Peyer's patch (tissue), 4 donors: ENCODE measurements around the gene SECISBP2L. TPM values are rescaled to one million over a fixed set of nuclear protein-coding genes. Genes with fewer than 3 reads are reported as not detected.

Source experiments
- DNase-seq, 3 donors: peaks; one replicate each; pipeline ENCODE4 v3.0.0-alpha.2; 2017 to 2019
- H3K27ac ChIP-seq, 4 donors: fragments of 200-600 bp; sonication (generic); one replicate each; pipeline ENCODE4 v1.5.1; 2016 to 2019
- H3K27me3 ChIP-seq, 2 donors: fragments of 200-600 bp; sonication (generic); one replicate each; pipeline ENCODE4 v1.5.1; 2019
- H3K36me3 ChIP-seq, 3 donors: fragments of 200-600 bp; sonication (generic); one replicate each; pipeline ENCODE4 v1.5.1; 2016 to 2019
- H3K4me1 ChIP-seq, 4 donors: fragments of 200-600 bp; sonication (generic); one replicate each; pipeline ENCODE4 v1.5.1; 2016 to 2019
- H3K4me3 ChIP-seq, 4 donors: fragments of 200-600 bp; sonication (generic); 1 replicate in 3 of 4; 2 replicates in 1 of 4; pipeline ENCODE4 v1.5.1; 2016 to 2019; ENCODE audit warnings: mild to moderate bottlenecking in 1 of 4
- H3K9me3 ChIP-seq, 4 donors: fragments of 200-600 bp; sonication (generic); one replicate each; pipeline ENCODE4 v1.5.1; 2016 to 2019; ENCODE audit warnings: mild to moderate bottlenecking in 1 of 4
- CTCF ChIP-seq, 6 experiments: fragments of 450-650 bp in 4 of 6; fragments of 200-600 bp in 2 of 6; sonication (generic) in 1 of 6; IDR thresholded peaks; one replicate each; pipeline ENCODE4 v1.5.1; 2017 to 2019; ENCODE audit warnings: antibody characterized with exemption in 6 of 6, mild to moderate bottlenecking in 3 of 6, moderate library complexity in 1 of 6
- POLR2A ChIP-seq, 2 donors: fragments of 450-650 bp; IDR thresholded peaks; one replicate each; pipeline ENCODE4 v1.5.1; 2017; ENCODE audit warnings: antibody characterized with exemption in 2 of 2, mild to moderate bottlenecking in 2 of 2, moderate library complexity in 2 of 2
- total RNA-seq, 4 donors: library from RNA; depleted of rRNA; stranded (reverse); fragments of >200 nt; gene quantifications; one replicate each; pipeline ENCODE4 v1.1.0, GENCODE V29; 2016

Gene SECISBP2L
- total RNA-seq, 4 donors from 2014 or later, result 29.7 to 41.0 (median 34.5) TPM

DNA sequence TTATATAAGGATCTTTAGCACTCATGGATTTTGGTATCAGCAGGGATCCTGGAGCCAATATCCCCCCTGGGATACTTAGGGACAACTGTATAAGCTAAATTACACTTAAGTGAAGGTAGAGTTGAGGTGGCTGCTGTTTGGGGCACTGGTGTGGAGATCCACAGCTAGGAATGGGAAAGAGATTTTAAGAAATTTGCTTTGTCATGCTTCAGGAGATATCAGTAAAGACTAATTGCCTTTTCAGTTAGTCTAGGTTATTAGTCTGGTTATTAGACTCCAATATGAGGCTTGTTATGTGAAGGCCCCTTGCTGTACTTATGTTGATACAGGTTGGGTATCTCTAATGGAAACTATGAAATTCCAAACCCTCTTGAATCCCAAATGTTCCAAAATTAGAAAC, 1.2 kb upstream of the SECISBP2L start:
- Histone ChIP-seq H3K27me3 (no peaks in the 10 kb centered on the region), H3K9me3 (no peaks in the 10 kb centered on the region), H3K36me3 (no peaks in the 10 kb centered on the region), H3K27ac (no peak overlapping the region), H3K4me3 (no peak overlapping the region), H3K4me1 (peaks cover 0 to 20% (median 7%) of the 10 kb centered on the region in 4 donors)
- TF ChIP-seq POLR2A (IDR thresholded peaks at IDR 0.05), result no peak
- DNase-seq, result no peak

DNA sequence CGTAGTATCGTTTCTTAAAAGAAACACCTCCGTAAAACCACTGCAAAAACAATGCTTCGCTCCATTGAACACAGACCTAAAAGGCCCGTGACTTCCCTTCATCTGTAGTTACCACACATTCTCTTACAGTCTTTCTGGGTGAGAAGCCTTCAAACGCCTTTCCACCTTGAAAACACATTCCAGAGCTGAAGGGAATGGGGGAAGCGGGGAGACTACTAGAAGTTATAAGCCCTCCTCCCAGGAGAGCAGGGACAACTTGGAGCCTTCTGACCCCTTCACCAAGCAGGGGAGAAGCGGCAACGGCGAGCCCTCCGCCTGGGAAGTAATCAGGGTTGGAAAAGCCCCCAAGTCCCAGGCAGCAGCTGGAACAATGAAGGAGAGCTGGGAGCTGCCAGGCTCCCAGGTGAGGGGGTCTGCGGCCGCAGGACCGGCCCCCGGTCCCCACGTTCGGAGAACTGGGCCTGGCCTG, 461 bp downstream of the SECISBP2L start:
- peak in 2 of 3 donors; percentile 57 to 59 for DNase-seq
- peak overlapping the region; percentile 82 to 90 (median 84) for H3K27ac ChIP-seq
- H3K36me3 ChIP-seq, result no peaks in the 10 kb centered on the region
- H3K4me1 ChIP-seq, result peaks cover 0 to 33% (median 7%) of the 10 kb centered on the region in 4 donors
- no peak for TF ChIP-seq CTCF (IDR thresholded peaks at IDR 0.05)
- no peak for TF ChIP-seq POLR2A (IDR thresholded peaks at IDR 0.05)
- H3K27me3 ChIP-seq, result no peaks in the 10 kb centered on the region
- H3K9me3 ChIP-seq, result no peaks in the 10 kb centered on the region
- H3K4me3 ChIP-seq, result peak overlapping the region; percentile 78 to 95 (median 89)

DNA sequence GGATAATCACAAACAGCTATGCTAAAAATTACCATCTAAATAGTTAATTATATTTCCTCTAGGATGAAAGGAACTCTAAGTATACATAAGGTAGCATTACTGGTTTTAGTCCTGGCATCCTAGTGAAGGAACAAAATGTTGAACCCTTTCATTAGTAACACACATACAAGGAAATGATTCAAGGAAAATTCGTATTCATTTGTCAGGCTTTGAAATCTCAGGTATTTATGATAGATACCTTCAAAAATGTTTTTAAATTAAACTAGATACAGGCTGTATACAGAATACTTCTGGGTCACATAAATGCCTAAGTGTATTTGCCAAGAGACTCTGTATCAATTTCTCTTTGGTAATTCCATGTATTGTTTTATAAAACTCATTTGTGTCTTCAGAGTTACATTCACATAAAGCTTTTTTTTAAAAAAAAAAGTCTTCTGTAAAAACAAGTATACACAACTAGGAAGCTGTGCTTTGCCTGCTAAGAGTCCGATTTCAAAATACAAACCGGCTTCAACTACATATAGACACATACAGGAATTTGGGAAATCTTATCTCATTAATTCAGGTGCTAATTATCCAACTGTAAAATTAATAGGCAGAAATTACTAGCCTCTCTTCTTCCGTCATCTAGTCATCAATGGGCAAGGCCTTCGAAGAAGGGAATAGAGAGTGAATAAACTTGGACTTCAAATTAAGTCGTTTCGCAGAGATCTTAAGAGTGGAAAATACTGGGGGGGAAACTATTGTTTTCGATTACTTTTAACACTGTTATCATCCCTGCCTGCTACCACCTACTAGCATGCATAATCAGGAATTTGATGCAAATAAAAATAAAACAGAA, 1.3 kb downstream of the SECISBP2L start:
- no peak for TF ChIP-seq POLR2A (IDR thresholded peaks at IDR 0.05)
- no peak for TF ChIP-seq CTCF (IDR thresholded peaks at IDR 0.05)
- Histone ChIP-seq H3K27me3 (no peaks in the 10 kb centered on the region), H3K9me3 (no peaks in the 10 kb centered on the region), H3K4me3 (peak overlapping the region; percentile 78 to 95 (median 89)), H3K4me1 (peaks cover 0 to 33% (median 7%) of the 10 kb centered on the region in 4 donors), H3K27ac (peak overlapping the region in 2 of 4 donors; percentile 84 to 90), H3K36me3 (no peaks in the 10 kb centered on the region)
- DNase-seq, result no peak

- Histone ChIP-seq H3K4me1 (peaks cover 0 to 33% (median 7%) of the 10 kb centered on the region in 4 donors), H3K27ac (no peak overlapping the region), H3K36me3 (no peaks in the 10 kb centered on the region), H3K9me3 (no peaks in the 10 kb centered on the region), H3K4me3 (no peak overlapping the region), H3K27me3 (no peaks in the 10 kb centered on the region)
- DNase-seq, result no peak
- TF ChIP-seq CTCF (IDR thresholded peaks at IDR 0.05) (no peak), POLR2A (IDR thresholded peaks at IDR 0.05) (no peak)
These were observed 2.2 kb downstream of the SECISBP2L start for GRCh38 chr15:49044002-49044401.

- H3K4me1 ChIP-seq, result peaks cover 0 to 42% (median 7%) of the 10 kb centered on the region in 4 donors
- DNase-seq, result no peak
- H3K27ac ChIP-seq, result no peak overlapping the region
- H3K4me3 ChIP-seq, result no peak overlapping the region
- H3K9me3 ChIP-seq, result no peaks in the 10 kb centered on the region
- TF ChIP-seq POLR2A (IDR thresholded peaks at IDR 0.05), result no peak
- H3K27me3 ChIP-seq, result no peaks in the 10 kb centered on the region
- H3K36me3 ChIP-seq, result no peaks in the 10 kb centered on the region
These were observed 4.1 kb downstream of the SECISBP2L start for GRCh38 chr15:49042165-49042564.

DNA sequence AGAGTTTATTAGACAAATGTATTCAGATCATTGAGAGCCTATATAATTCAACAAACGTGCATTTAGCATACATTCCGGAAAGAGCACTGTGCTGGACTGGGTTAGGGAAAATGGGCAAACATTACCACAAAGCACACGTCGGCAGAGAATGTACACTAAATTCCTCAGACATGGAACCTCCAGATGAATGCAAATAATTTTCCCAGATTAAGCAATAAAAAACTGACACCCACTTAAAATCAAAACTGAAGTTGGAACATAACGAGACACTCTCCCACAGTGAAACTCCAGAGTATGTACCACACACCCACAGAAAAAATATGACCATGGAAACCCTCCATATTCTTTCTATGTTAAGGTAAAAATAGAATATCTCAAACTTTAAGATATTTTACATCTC, 4.8 kb downstream of the SECISBP2L start:
- no peak overlapping the region for H3K27ac ChIP-seq
- no peaks in the 10 kb centered on the region for H3K36me3 ChIP-seq
- no peaks in the 10 kb centered on the region for H3K9me3 ChIP-seq
- peaks cover 0 to 42% (median 7%) of the 10 kb centered on the region in 4 donors for H3K4me1 ChIP-seq
- H3K27me3 ChIP-seq, result no peaks in the 10 kb centered on the region
- H3K4me3 ChIP-seq, result no peak overlapping the region
- DNase-seq, result no peak
- TF ChIP-seq CTCF (IDR thresholded peaks at IDR 0.05), result no peak
- no peak for TF ChIP-seq POLR2A (IDR thresholded peaks at IDR 0.05)
